HEK293 (cell line): Measurements from ENCODE around the gene SURF1.

ENCODE experiments used
- CTCF ChIA-PET: fragments of 350-600 bp; formaldehyde crosslinking; extraction: SDS; loops from one replicate; lab custom pipeline; 2021; ENCODE audit warnings: antibody characterized with exemption; lab: Yijun Ruan, JAX
- POLR2A ChIA-PET: fragments of 300-600 bp; formaldehyde crosslinking; extraction: SDS; loops from one replicate; lab custom pipeline; 2020; ENCODE audit warnings: antibody characterized with exemption, inconsistent platforms; lab: Yijun Ruan, JAX
- H3K27ac ChIP-seq: fragments of 200-500 bp; sonication (Bioruptor generic); 2 replicates; pipeline ENCODE4 v1.5.1; 2014; ENCODE audit warnings: low read depth, low read length, control low read depth, inconsistent platforms; ENCODE audit errors: extremely low read depth
- H3K36me3 ChIP-seq, 2 experiments: fragments of 200-500 bp in 1 of 2; sonication (Bioruptor generic) in 1 of 2; 1 replicate in 1 of 2; 2 replicates in 1 of 2; pipeline ENCODE4 v1.5.1; 2014 to 2017; ENCODE audit warnings: inconsistent platforms in 2 of 2, low read length in 2 of 2; ENCODE audit not compliant: control insufficient read depth in 2 of 2, insufficient read depth in 1 of 2
- H3K4me1 ChIP-seq: fragments of 200-500 bp; sonication (Bioruptor generic); 2 replicates; pipeline ENCODE4 v1.5.1; 2014; ENCODE audit warnings: mild to moderate bottlenecking, low read length, inconsistent platforms; ENCODE audit not compliant: control insufficient read depth, insufficient read depth
- H3K4me3 ChIP-seq: 2 replicates; pipeline ENCODE4 v1.5.1; 2011; ENCODE audit warnings: low read depth, mild to moderate bottlenecking, control low read depth, low read length, moderate library complexity
- H3K9me3 ChIP-seq: fragments of 200-500 bp; sonication (Bioruptor generic); 2 replicates; pipeline ENCODE4 v1.5.1; 2014; ENCODE audit warnings: low read depth, low read length, inconsistent platforms; ENCODE audit not compliant: control insufficient read depth, insufficient read depth
- MEIS1 ChIP-seq: sonication (generic); formaldehyde crosslinking; IDR thresholded peaks from 2 replicates; pipeline ENCODE4 v1.8.1; 2022; ENCODE audit warnings: missing genetic modification reagents, mild to moderate bottlenecking, borderline replicate concordance
- SALL2 ChIP-seq: fragments of 450-650 bp; formaldehyde crosslinking; IDR thresholded peaks from 2 replicates; pipeline ENCODE4 v1.5.0; 2017; ENCODE audit warnings: missing biosample characterization, mild to moderate bottlenecking, missing genetic modification characterization, borderline replicate concordance
- WT1 ChIP-seq: fragments of 450-650 bp; formaldehyde crosslinking; IDR thresholded peaks from 2 replicates; pipeline ENCODE4 v1.5.1; 2016; ENCODE audit warnings: missing biosample characterization, missing genetic modification characterization
- ZNF114 ChIP-seq: fragments of 450-650 bp; formaldehyde crosslinking; IDR thresholded peaks from 2 replicates; pipeline ENCODE4 v1.5.0; 2017; ENCODE audit warnings: missing biosample characterization, missing genetic modification characterization
- ZNF140 ChIP-seq: fragments of 450-650 bp; formaldehyde crosslinking; IDR thresholded peaks from 2 replicates; pipeline ENCODE4 v1.5.1; 2016; ENCODE audit warnings: missing biosample characterization, missing genetic modification characterization
- ZNF146 ChIP-seq: fragments of 450-650 bp; formaldehyde crosslinking; IDR thresholded peaks from 2 replicates; pipeline ENCODE4 v1.5.1; 2016; ENCODE audit warnings: missing biosample characterization, missing genetic modification characterization
- ZNF174 ChIP-seq: fragments of 450-650 bp; formaldehyde crosslinking; IDR thresholded peaks from 2 replicates; pipeline ENCODE4 v1.5.0; 2017; ENCODE audit warnings: missing biosample characterization, mild to moderate bottlenecking, missing genetic modification characterization
- ZNF19 ChIP-seq: fragments of 450-650 bp; formaldehyde crosslinking; IDR thresholded peaks from 2 replicates; pipeline ENCODE4; 2016; ENCODE audit warnings: missing biosample characterization, missing genetic modification characterization, low read depth
- ZNF214 ChIP-seq: fragments of 450-650 bp; formaldehyde crosslinking; IDR thresholded peaks from 2 replicates; pipeline ENCODE4 v1.5.1; 2017; ENCODE audit warnings: missing biosample characterization, mild to moderate bottlenecking, missing genetic modification characterization, borderline replicate concordance
- ZNF324 ChIP-seq: fragments of 450-650 bp; formaldehyde crosslinking; IDR thresholded peaks from 2 replicates; pipeline ENCODE4 v1.5.1; 2016; ENCODE audit warnings: missing biosample characterization, missing genetic modification characterization
- ZNF610 ChIP-seq: fragments of 450-650 bp; formaldehyde crosslinking; IDR thresholded peaks from 2 replicates; pipeline ENCODE4 v1.5.1; 2016; ENCODE audit warnings: missing biosample characterization, missing genetic modification characterization, borderline replicate concordance
- ZNF621 ChIP-seq: fragments of 450-650 bp; formaldehyde crosslinking; IDR thresholded peaks from 2 replicates; pipeline ENCODE4 v1.5.1; 2017; ENCODE audit warnings: missing biosample characterization, missing genetic modification characterization
- ZNF624 ChIP-seq: fragments of 450-650 bp; formaldehyde crosslinking; IDR thresholded peaks from 2 replicates; pipeline ENCODE4 v1.5.1; 2017; ENCODE audit warnings: missing biosample characterization, missing genetic modification characterization
- ZNF837 ChIP-seq: fragments of 450-650 bp; formaldehyde crosslinking; IDR thresholded peaks from 2 replicates; pipeline ENCODE4 v1.5.1; 2016; ENCODE audit warnings: missing biosample characterization, missing genetic modification characterization
- TF ChIP-seq, protein P1 (sequence below): fragments of 450-650 bp; formaldehyde crosslinking; conservative IDR thresholded peaks from 2 replicates; pipeline ENCODE4 v1.5.1; 2016; ENCODE audit warnings: low read depth, missing biosample characterization, missing genetic modification characterization
- TF ChIP-seq, protein P2 (sequence below): fragments of 450-650 bp; formaldehyde crosslinking; IDR thresholded peaks from 2 replicates; pipeline ENCODE4 v1.5.1; 2016; ENCODE audit warnings: missing biosample characterization, missing genetic modification characterization
- TF ChIP-seq, protein P3 (sequence below): fragments of 450-650 bp; formaldehyde crosslinking; IDR thresholded peaks from 2 replicates; pipeline ENCODE4 v1.5.1; 2016; ENCODE audit warnings: missing biosample characterization, missing genetic modification characterization

SURF1 gene

DNA sequence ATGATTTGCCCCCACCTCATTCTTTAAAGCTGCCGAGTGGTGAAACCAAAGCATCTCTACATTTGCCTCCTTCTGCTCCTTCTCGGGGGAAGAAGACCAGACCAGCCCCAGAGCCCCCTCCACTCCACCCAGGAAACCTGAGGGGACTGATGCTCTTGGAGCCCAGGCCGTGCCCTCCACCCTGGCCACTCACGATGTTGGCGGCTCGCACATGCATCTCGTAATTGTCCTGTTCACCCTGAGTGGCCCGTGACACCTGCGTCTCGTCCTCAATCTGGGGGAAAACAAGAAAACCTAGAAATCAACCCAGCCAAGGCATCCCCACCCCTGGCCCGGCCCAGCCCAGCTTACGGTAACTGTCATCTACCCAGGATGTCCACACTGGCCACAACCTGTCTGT is 11.3 kb downstream of the SURF1 start (continued):
- TF ChIP-seq ZNF146 (tag by site-specific recombination): no peak
- no peak for TF ChIP-seq WT1 (tag by site-specific recombination)
- TF ChIP-seq ZNF214 (tag by site-specific recombination): no peak
- TF ChIP-seq, protein P1, sequence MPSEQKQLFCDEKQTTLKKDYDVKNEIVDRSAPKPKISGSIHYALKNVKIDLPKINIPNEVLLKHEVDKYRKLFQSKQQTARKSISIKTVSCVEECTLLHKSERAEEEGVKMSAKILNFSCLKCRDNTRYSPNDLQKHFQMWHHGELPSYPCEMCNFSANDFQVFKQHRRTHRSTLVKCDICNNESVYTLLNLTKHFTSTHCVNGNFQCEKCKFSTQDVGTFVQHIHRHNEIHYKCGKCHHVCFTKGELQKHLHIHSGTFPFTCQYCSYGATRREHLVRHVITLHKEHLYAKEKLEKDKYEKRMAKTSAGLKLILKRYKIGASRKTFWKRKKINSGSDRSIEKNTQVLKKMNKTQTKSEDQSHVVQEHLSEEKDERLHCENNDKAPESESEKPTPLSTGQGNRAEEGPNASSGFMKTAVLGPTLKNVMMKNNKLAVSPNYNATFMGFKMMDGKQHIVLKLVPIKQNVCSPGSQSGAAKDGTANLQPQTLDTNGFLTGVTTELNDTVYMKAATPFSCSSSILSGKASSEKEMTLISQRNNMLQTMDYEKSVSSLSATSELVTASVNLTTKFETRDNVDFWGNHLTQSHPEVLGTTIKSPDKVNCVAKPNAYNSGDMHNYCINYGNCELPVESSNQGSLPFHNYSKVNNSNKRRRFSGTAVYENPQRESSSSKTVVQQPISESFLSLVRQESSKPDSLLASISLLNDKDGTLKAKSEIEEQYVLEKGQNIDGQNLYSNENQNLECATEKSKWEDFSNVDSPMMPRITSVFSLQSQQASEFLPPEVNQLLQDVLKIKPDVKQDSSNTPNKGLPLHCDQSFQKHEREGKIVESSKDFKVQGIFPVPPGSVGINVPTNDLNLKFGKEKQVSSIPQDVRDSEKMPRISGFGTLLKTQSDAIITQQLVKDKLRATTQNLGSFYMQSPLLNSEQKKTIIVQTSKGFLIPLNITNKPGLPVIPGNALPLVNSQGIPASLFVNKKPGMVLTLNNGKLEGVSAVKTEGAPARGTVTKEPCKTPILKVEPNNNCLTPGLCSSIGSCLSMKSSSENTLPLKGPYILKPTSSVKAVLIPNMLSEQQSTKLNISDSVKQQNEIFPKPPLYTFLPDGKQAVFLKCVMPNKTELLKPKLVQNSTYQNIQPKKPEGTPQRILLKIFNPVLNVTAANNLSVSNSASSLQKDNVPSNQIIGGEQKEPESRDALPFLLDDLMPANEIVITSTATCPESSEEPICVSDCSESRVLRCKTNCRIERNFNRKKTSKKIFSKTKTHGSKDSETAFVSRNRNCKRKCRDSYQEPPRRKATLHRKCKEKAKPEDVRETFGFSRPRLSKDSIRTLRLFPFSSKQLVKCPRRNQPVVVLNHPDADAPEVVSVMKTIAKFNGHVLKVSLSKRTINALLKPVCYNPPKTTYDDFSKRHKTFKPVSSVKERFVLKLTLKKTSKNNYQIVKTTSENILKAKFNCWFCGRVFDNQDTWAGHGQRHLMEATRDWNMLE: no peak
- TF ChIP-seq ZNF610 (tag by site-specific recombination): no peak
- TF ChIP-seq MEIS1 (CRISPR knock-in tag): no peak
- no peak for TF ChIP-seq ZNF837 (tag by site-specific recombination)
- TF ChIP-seq, protein P2, sequence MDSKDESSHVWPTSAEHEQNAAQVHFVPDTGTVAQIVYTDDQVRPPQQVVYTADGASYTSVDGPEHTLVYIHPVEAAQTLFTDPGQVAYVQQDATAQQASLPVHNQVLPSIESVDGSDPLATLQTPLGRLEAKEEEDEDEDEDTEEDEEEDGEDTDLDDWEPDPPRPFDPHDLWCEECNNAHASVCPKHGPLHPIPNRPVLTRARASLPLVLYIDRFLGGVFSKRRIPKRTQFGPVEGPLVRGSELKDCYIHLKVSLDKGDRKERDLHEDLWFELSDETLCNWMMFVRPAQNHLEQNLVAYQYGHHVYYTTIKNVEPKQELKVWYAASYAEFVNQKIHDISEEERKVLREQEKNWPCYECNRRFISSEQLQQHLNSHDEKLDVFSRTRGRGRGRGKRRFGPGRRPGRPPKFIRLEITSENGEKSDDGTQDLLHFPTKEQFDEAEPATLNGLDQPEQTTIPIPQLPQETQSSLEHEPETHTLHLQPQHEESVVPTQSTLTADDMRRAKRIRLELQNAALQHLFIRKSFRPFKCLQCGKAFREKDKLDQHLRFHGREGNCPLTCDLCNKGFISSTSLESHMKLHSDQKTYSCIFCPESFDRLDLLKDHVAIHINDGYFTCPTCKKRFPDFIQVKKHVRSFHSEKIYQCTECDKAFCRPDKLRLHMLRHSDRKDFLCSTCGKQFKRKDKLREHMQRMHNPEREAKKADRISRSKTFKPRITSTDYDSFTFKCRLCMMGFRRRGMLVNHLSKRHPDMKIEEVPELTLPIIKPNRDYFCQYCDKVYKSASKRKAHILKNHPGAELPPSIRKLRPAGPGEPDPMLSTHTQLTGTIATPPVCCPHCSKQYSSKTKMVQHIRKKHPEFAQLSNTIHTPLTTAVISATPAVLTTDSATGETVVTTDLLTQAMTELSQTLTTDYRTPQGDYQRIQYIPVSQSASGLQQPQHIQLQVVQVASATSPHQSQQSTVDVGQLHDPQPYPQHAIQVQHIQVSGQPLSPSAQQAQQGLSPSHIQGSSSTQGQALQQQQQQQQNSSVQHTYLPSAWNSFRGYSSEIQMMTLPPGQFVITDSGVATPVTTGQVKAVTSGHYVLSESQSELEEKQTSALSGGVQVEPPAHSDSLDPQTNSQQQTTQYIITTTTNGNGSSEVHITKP (tag by site-specific recombination): no peak

DNA sequence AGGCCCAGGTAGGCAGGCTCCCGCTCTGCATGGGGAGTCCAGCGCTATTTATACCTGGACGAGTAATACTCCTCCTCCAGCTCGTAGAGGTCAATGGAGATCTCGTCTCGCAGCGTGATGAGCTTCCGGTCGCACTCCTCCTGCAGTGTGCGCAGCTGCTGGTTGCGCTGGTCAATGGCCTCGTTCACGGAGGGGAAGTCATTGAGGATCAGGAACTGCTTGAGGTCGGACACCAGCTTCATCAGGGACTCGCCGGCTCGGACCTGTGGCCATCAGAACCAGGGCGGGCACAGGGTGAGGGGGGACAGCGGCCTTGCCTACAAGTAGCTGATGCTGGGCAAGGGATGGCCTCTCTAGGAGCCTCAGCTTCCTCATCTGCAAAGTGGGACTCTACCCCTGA is 12.2 kb downstream of the SURF1 start:
- H3K27ac ChIP-seq: no peak overlapping the region
- POLR2A ChIA-PET: interaction anchor here (0.6 to 1.9 kb wide), 4 partner anchors 9 to 249 kb away, joined by 3 to 6 read pairs (median 4); partner anchors contain the start of gene SURF1
- H3K4me1 ChIP-seq: no peaks in the 10 kb centered on the region
- TF ChIP-seq ZNF324 (tag by site-specific recombination) (no peak), ZNF621 (tag by site-specific recombination) (no peak), ZNF624 (tag by site-specific recombination) (no peak), ZNF140 (tag by site-specific recombination) (no peak), ZNF174 (no peak), SALL2 (tag by site-specific recombination) (no peak), ZNF114 (no peak), ZNF19 (no peak)
- TF ChIP-seq, protein P3, sequence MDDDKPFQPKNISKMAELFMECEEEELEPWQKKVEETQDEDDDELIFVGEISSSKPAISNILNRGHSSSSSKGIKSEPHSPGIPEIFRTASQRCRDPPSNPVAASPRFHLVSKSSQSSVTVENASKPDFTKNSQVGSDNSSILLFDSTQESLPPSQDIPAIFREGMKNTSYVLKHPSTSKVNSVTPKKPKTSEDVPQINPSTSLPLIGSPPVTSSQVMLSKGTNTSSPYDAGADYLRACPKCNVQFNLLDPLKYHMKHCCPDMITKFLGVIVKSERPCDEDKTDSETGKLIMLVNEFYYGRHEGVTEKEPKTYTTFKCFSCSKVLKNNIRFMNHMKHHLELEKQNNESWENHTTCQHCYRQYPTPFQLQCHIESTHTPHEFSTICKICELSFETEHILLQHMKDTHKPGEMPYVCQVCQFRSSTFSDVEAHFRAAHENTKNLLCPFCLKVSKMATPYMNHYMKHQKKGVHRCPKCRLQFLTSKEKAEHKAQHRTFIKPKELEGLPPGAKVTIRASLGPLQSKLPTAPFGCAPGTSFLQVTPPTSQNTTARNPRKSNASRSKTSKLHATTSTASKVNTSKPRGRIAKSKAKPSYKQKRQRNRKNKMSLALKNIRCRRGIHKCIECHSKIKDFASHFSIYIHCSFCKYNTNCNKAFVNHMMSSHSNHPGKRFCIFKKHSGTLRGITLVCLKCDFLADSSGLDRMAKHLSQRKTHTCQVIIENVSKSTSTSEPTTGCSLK (tag by site-specific recombination): no peak
- H3K9me3 ChIP-seq: no peaks in the 10 kb centered on the region
- CTCF ChIA-PET: interaction anchor here (1.4 to 3.1 kb wide), 2 partner anchors 14 to 158 kb away, joined by 6 to 17 read pairs; no protein-coding TSS in a partner anchor
- H3K4me3 ChIP-seq: no peak overlapping the region
- peaks cover 0 to 81% of the 10 kb centered on the region in 2 experiments; a peak in 1 of 3 replicates for H3K36me3 ChIP-seq
